SH-SY5Y (cell line): ENCODE results near the gene KCNQ5.

Experiments
- GATA2 ChIP-seq: IDR thresholded peaks from 2 replicates; pipeline ENCODE4 v1.6.1; 2011; ENCODE audit warnings: mild to moderate bottlenecking, low read depth, low read length
- GATA3 ChIP-seq: IDR thresholded peaks from 2 replicates; pipeline ENCODE4 v1.6.1; 2011; ENCODE audit warnings: low read depth, mild to moderate bottlenecking, low read length, moderate library complexity

Gene KCNQ5

DNA sequence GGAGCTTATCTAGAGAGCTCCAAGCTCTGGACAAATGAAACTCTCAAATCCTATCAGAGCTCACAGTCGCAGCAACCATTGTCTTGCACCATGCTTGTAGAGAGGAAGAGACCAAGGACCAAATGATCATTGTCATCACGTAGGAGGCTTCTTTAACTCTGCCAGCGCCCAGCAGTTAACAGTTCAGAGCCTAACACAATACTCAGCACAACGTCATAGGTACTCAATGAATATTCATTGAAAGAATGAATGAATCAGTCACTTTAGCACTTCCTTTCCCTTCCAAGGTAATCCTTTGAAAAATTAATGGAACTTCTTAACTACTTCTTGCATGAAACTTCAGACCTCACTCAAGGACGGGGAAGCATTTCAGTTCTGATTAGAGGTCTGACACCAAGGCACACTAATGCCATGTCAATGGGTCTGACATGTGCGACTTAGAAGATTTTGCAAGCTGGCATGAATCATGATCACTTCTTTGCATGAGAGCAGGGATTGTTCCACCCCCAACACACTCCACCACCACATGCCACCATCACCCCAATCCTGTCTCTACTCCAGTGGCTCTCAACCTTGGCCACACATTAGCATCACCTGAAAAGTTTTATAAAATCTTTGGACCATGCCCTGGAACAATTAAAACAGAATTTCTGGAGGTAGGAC lies 558.3 kb downstream of the KCNQ5 start:
- TF ChIP-seq GATA2, result no peak
- no peak for TF ChIP-seq GATA3

DNA sequence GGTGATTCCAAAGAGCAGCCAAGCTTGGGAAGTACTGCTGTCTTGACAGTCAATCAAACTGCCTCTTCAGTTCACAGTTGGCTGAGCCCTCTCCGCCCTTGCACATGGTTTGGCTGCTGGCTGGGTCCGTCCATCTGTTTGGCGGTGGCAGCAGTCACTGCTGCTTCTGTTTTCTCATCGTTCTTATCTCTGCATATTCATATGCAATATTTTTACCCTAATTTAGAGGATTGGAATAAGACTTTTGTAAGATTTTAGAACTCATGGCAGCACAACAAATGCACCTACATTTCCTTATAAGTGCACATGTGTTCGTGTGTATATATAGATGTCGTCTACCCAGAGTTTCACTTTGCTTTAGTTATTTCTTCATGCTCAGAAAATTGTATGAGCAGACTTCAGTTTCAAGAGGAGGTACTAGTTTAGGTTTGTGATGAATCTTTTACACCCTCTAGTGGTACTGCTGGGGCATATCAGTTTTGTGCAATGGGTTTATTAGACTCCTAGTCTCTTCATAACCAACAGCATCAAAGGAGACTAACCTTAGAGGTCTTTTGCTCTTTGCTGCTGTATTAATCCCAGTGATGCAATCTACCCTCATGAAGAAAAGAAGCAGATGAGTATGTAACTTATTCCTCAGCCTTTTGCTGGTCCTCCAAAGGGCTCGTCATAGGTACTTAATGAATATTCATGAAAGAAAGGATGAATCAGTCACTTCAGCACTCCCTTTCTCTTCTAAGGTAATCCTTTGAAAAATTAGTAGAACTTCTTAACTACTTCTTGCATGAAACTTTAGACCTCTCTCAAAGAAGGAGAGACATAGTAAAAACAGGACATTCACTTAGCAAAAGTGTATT lies 559.1 kb downstream of the KCNQ5 start:
- TF ChIP-seq GATA2, result no peak
- no peak for TF ChIP-seq GATA3

DNA sequence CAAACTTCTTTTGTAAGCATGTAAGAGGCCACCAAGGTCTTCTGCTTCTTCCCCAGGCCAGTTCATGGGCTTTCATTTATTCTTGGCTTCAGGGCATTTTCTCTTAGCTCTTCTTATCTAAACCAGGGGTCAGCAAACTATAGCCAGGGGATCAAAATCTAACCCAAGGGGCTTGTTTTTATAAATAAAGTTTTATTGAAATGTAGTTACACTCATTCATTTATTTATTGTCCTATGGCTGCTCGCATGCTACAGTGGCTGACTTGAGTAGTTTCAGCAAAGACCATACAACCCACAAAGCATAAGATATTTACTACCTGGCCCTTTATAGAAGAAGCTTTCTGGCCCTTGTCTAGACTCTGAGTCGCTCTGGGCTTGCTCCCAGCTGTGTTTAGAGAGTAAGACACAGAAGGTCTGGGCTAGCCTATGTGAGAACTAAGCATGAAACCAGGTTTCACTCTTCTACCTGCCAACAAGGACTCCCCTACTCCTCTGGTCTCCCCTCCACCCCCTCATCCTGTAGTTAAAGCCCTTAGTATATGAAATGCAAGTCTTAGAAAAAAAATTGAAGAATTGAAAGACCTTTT lies 560.2 kb downstream of the KCNQ5 start:
- TF ChIP-seq GATA2, result no peak
- no peak for TF ChIP-seq GATA3

DNA sequence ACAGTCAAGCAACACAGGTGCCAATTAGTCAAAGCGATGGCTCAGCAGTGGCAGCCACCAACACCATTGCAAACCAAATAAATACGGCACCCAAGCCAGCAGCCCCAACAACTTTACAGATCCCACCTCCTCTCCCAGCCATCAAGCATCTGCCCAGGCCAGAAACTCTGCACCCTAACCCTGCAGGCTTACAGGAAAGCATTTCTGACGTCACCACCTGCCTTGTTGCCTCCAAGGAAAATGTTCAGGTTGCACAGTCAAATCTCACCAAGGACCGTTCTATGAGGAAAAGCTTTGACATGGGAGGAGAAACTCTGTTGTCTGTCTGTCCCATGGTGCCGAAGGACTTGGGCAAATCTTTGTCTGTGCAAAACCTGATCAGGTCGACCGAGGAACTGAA lies 572.9 kb downstream of the KCNQ5 start:
- TF ChIP-seq GATA2 (no peak), GATA3 (no peak)

DNA sequence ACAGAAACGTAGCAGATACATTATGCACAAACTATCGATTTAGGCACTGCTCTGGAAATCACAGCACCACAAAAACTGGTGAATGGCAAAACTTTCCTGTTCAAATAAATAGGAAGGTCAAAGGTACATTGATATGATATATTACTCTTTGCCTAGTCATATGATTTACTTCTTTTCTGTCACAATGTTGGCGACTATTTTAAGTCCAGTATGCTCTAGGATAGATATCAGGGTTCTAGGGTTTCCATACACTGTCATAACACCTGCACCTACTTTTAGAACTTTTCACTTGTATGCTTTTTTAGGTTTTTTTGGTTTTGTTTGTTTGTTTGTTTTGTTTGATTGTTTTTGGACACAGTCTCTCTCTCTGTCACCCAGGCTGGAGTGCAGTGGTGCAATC lies 578.4 kb downstream of the KCNQ5 start:
- TF ChIP-seq GATA2 (no peak), GATA3 (no peak)

DNA sequence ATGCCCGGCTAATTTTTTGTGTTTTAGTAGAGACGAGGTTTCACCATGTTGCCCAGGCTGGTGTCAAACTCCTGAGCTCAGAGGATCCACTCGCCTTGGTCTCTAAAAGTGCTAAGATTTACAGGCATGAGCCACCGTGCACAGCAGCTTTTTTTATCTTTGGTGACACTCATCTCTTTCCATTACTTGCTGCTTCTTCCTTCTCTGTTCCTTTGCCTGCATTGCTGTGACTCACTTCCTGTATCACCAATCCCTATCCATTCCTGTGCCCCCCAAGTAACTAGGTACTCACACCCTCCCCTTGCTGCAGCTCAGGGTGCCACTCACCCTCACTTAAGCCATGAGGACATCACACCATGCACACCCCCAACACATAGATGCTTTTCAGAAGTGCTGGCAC lies 578.9 kb downstream of the KCNQ5 start:
- TF ChIP-seq GATA2 (no peak), GATA3 (no peak)

DNA sequence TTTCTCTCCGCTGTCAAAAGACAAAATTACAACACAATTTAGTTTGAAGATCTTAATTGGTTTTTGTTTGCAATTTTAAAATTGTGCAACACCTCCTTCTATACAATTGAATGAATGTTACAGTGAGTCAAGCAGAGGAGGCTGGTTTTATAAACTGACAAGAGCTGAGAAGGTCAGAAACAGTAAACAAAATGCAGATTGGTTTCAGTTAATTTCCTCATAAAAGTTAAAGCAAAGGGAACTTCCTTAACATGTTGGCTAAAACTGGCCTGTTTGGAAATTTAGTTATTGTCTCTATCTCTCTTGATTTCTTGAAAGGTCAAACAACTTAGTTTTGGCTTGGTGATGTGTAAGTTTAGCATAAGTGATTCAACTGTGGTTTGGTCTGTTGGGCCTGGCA lies 581.2 kb downstream of the KCNQ5 start:
- TF ChIP-seq GATA3 (no peak), GATA2 (no peak)

DNA sequence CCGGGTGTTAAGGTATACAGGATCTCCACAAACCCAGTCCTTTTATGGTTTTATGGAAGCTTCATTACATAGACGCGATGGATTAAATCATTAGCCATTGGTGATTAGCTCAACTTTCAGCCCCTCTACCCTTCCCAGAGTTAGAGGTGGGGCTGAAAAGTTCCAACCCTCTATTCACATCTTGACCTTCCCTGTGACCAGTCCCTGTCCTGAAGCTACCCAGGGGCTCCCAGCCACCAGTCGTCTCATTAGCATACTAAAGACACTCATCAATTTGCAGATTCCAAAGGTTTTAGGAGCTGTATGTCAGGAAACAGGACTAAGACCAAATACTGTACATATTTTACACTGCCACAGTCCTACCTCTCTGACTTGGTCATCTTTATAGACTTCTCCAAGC lies 582.4 kb downstream of the KCNQ5 start:
- TF ChIP-seq GATA2 (no peak), GATA3 (no peak)

DNA sequence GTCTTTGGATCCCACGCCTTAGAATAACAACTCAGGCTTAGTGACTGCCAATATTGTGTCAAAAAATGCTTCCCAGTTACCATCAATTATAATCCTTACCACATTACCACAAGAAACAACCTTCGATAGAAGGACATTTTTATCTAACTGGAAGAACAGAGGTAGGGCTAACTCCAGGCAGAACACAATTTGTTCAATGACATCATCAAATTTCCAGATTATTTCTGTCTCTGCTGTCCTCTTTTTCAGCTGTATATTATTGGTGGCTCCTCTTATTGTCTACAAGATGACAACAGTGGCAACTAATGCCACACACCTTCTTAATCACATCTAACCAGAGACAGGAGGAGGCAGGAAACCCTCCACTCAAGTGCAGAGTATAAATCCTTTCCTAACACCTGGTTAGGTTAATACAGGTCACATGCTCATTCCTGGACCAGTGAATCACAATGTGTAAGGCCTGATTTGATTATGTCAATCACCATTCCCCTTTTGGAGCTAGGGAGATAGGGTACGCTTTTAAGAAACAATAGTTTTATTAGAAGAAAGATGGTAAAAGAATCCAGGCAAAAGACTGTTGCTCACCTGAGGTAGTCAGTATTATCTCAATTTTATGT lies 585.5 kb downstream of the KCNQ5 start:
- TF ChIP-seq GATA2 (no peak), GATA3 (no peak)

DNA sequence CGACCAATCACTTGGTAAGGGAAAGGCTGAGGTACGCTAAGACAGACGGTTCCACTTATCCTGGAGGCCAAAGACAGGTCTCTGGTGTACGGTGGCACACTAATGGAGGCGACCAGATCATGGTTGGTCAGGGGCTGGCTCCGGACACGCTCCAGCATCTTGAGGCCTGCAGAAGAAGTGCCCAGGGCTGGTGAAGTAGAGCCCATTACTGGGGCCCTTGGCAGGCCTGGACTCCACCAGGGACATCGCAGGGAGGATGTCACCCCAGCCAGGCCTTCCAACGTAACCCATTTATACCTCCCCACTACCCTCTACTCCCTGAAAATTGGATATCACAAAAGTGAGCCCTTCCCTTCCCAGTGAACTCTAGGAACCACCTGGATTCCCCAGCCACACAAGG lies 587.3 kb downstream of the KCNQ5 start:
- TF ChIP-seq GATA3 (no peak), GATA2 (no peak)

DNA sequence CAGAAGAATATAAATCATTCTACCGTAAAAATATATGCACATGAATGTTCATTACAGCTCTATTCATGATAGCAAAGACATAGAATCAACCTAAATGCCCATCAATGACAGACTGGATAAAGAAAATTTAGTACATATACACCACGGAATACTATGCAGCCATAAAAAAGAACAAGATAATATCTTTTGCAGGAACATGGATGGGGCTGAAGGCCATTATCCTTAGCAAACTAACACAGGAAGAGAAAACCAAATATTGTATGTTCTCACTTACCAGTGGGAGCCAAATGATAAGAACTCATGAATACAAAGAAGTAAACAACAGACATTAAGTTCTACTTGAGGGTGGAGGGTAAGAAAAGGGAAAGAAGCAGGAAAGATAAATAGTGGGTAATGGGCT lies 595.0 kb downstream of the KCNQ5 start:
- no peak for TF ChIP-seq GATA3
- no peak for TF ChIP-seq GATA2

DNA sequence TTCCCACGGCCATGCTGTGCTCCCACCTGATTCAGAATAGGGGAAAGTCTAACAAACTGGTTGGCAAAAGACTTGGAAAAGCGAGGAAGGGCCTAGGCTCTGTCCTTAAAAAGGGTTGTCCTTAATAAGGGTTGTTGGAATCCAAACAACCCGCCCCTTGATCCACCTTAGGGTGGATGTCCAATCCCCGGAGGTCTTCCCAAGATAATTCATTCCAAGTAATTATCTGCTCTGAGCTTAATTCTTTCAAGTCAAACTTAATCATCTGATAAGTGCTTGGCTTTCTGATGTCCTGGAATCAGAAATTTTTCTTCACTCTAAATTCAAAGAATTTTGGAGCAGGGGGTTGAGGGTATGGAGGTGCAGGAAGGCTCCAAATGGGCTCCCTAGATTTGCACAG lies 603.5 kb downstream of the KCNQ5 start, which contains the start of gene KHDC1L:
KHDC1L (minus strand) TSS at position 101 of the 400 bp plus-strand sequence; CDS start at position 13, 88 bp downstream.
- TF ChIP-seq GATA2 (no peak), GATA3 (no peak)

DNA sequence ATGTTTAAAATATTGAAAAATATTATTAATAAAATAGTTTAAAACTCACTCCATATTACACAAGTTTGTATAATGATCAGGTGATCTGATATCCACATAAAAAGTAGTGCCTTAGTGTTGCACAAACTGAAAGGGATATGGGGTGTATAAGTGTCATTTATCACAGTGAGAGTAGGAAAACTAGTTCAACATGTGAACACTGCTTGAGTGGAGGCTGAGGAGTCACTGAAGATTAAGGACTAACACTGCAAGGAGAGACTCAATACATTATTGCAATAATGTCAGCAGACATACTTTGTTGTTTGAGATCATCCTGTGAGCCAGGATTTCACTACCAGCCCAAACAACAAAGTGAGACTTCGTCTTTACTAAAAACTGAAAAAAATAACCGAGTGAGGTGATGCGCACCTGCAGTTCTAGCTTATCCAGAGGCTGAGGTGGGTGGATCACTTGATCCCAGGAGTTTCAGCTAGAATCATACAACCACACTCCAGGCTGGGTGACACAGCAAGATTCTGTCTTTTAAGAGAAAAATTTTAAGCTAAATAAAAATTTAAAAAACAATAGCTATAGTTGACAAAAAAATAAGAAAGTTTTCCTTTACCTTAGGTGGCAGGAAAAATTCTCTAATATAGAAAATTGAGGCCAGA lies 605.9 kb downstream of the KCNQ5 start:
- TF ChIP-seq GATA3 (no peak), GATA2 (no peak)

DNA sequence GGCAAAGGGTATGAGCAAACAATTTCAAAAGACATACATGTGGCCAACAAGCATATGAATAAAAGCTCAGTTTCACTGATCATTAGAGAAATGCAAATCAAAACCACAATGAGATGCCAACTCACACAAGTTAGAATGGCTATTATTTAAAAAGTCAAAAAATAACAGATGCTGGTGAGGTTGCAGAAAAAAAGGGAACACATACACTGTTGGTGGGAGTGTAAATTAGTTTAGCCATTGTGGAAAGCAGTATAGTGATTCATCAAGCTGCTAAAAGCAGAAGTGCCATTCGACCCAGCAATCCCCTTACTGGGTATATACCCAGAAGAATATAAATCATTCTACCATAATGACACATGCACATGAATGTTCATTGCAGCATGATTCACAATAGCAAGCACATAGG lies 610.1 kb downstream of the KCNQ5 start:
- no peak for TF ChIP-seq GATA3
- no peak for TF ChIP-seq GATA2

DNA sequence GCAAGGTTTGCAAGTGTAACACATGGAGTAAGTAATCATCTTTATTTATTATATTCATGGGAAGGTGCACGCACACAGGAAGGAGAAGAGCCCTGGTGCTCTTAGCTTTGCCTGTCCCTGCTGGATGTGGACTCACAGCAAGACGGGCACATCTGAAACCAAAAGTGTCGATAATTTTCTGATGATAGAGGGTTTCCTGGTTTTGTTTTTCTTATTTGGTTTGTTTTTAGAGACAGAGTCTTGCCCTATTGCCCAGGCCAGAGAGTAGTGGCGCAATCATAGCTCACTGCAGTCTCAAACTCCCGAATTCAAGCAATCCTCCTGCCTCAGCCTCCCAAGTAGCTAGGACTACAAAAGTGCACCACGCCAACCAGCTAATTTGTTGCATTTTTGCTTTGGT lies 611.2 kb downstream of the KCNQ5 start:
- no peak for TF ChIP-seq GATA3
- TF ChIP-seq GATA2, result no peak
